Esophagus muscularis mucosa (tissue), 4 donors: ENCODE results near the gene SGSM2. TPM values are rescaled to one million over a fixed set of nuclear protein-coding genes. Genes with fewer than 3 reads are reported as not detected.

ENCODE experiments used
- DNase-seq: peaks from one replicate; pipeline ENCODE4 v3.0.0-alpha.2; 2017; ENCODE audit errors: extremely low spot score
- H3K27ac ChIP-seq, 4 donors: fragments of 200-600 bp; sonication (generic); replicated peaks in 1 of 4; 1 replicate in 3 of 4; 2 replicates in 1 of 4; pipeline ENCODE4 v1.5.1; 2016 to 2019; ENCODE audit warnings: mild to moderate bottlenecking in 1 of 4
- H3K27me3 ChIP-seq, 4 donors: fragments of 200-600 bp; sonication (generic); one replicate each; pipeline versions ENCODE4 v1.5.1 to v1.6.0; 2016 to 2019
- H3K36me3 ChIP-seq, 4 donors: fragments of 200-600 bp; sonication (generic); one replicate each; pipeline ENCODE4 v1.5.1; 2016 to 2019
- H3K4me1 ChIP-seq, 4 donors: fragments of 200-600 bp; sonication (generic); one replicate each; pipeline ENCODE4 v1.5.1; 2016 to 2019
- H3K4me3 ChIP-seq, 4 donors: fragments of 200-600 bp; sonication (generic); 1 replicate in 2 of 4; 2 replicates in 2 of 4; pipeline ENCODE4 v1.5.1; 2016 to 2019; ENCODE audit warnings: mild to moderate bottlenecking in 4 of 4, moderate library complexity in 1 of 4
- H3K9me3 ChIP-seq, 4 donors: fragments of 200-600 bp; sonication (generic); 1 replicate in 3 of 4; 2 replicates in 1 of 4; pipeline ENCODE4 v1.5.1; 2016 to 2019
- CTCF ChIP-seq, 3 experiments: fragments of 200-600 bp in 2 of 3; fragments of 450-650 bp in 1 of 3; sonication (generic) in 2 of 3; IDR thresholded peaks; one replicate each; pipeline ENCODE4 v1.5.1; 2017 to 2019; ENCODE audit warnings: antibody characterized with exemption in 3 of 3, mild to moderate bottlenecking in 2 of 3, moderate library complexity in 1 of 3
- EP300 ChIP-seq: sonication (generic); formaldehyde crosslinking; IDR thresholded peaks from one replicate; pipeline ENCODE4 v1.6.1; 2017; ENCODE audit warnings: antibody characterized with exemption
- POLR2A ChIP-seq: fragments of 450-650 bp; IDR thresholded peaks from one replicate; pipeline ENCODE4 v1.6.1; 2017; ENCODE audit warnings: antibody characterized with exemption, moderate library complexity, mild to moderate bottlenecking, low read depth
- POLR2AphosphoS5 ChIP-seq, 2 donors: sonication (generic); formaldehyde crosslinking; IDR thresholded peaks; one replicate each; pipeline ENCODE4 v1.6.1; 2017; ENCODE audit warnings: antibody characterized with exemption in 2 of 2
- WGBS: methylation state at CpG from one replicate; pipeline ENCODE4 v1.1.5; 2018; 5-methylcytosine and 5-hydroxymethylcytosine counted together
- intact Hi-C: fragments of 100-400 bp; cut with DNase I; formaldehyde crosslinking; loops from one replicate; pipeline ENCODE4 v1.15.1; 2023
- total RNA-seq, 4 donors: library from RNA; depleted of rRNA; stranded (reverse); fragments of >200 nt; gene quantifications; one replicate each; pipeline versions ENCODE4 v1.1.0 to v1.2.1, GENCODE V29; 2016

The SGSM2 gene
- total RNA-seq, 4 donors from 2014 or later = 32.0 to 72.2 (median 37.8) TPM

GRCh38 chr17:2335726-2336214 lies 1.5 kb upstream of the SGSM2 start:
- Histone ChIP-seq H3K27me3 (no peaks in the 10 kb centered on the region), H3K9me3 (no peaks in the 10 kb centered on the region), H3K4me1 (peaks cover 14 to 36% (median 32%) of the 10 kb centered on the region in 4 donors), H3K4me3 (peak overlapping the region; percentile 83 to 99 (median 97)), H3K36me3 (peaks cover 39 to 47% (median 45%) of the 10 kb centered on the region in 4 donors), H3K27ac (peak overlapping the region; percentile 89 to 95 (median 94))
- intact Hi-C loops = loop anchor here (5.0 kb wide), 1 partner anchor 72 kb away; no protein-coding TSS in a partner anchor
- 2% methylated on average over 17 of the region's 17 CpGs for WGBS
- TF ChIP-seq POLR2A = no peak
- no peak for TF ChIP-seq EP300
- DNase-seq = no peak

- Histone ChIP-seq H3K36me3 (peaks cover 33 to 47% (median 41%) of the 10 kb centered on the region in 4 donors), H3K4me3 (peak within 1 kb of the TSS; percentile 83 to 99 (median 97)), H3K4me1 (peaks cover 14 to 36% (median 32%) of the 10 kb centered on the region in 4 donors), H3K9me3 (no peaks in the 10 kb centered on the region), H3K27me3 (no peaks in the 10 kb centered on the region), H3K27ac (peak within 1 kb of the TSS; percentile 89 to 95 (median 94))
- WGBS = under 1% methylated on average over 39 of the region's 48 CpGs
- intact Hi-C loops = loop anchor here (5.0 kb wide), 1 partner anchor 71 kb away; no protein-coding TSS in a partner anchor
- DNase-seq = no peak
- TF ChIP-seq POLR2A = peak; percentile 57
- peak; percentile 95 to 97 for TF ChIP-seq POLR2AphosphoS5 (IDR thresholded peaks at IDR 0.05)
- TF ChIP-seq EP300 = no peak
- TF ChIP-seq CTCF (IDR thresholded peaks at IDR 0.05) = peak in 2 of 3 experiments; percentile 26 to 41
Measured at GRCh38 chr17:2336215-2336851, 968 bp upstream of the SGSM2 start, which contains the start of gene TSR1. TSR1 (minus strand) TSS chr17:2336457; CDS start chr17:2336427, 30 bp downstream.

- Histone ChIP-seq H3K9me3 (no peaks in the 10 kb centered on the region), H3K27ac (peak overlapping the region; percentile 89 to 95 (median 94)), H3K36me3 (peaks cover 19 to 43% (median 38%) of the 10 kb centered on the region in 4 donors), H3K4me1 (peaks cover 14 to 36% (median 32%) of the 10 kb centered on the region in 4 donors), H3K27me3 (no peaks in the 10 kb centered on the region), H3K4me3 (peak overlapping the region; percentile 83 to 99 (median 97))
- 0% methylated on average over 27 of the region's 92 CpGs for WGBS
- no peak for DNase-seq
- TF ChIP-seq POLR2AphosphoS5 (IDR thresholded peaks at IDR 0.05) = peak; percentile 64 to 87
- TF ChIP-seq CTCF (IDR thresholded peaks at IDR 0.05) = peak in 2 of 3 experiments; percentile 5 to 7
- no peak for TF ChIP-seq EP300
- peak; percentile 24 for TF ChIP-seq POLR2A
- intact Hi-C loops = loop anchor here (5.0 kb wide), 1 partner anchor 70 kb away; no protein-coding TSS in a partner anchor
Measured at GRCh38 chr17:2337544-2338314, 428 bp downstream of the SGSM2 start.

- intact Hi-C loops = loop anchor here (5.0 kb wide), 1 partner anchor 69 kb away; no protein-coding TSS in a partner anchor
- 28% methylated on average over 2 of the region's 5 CpGs for WGBS
- Histone ChIP-seq H3K36me3 (peaks cover 14 to 42% (median 32%) of the 10 kb centered on the region in 4 donors), H3K9me3 (no peaks in the 10 kb centered on the region), H3K4me3 (peak overlapping the region; percentile 83 to 99 (median 97)), H3K27me3 (no peaks in the 10 kb centered on the region), H3K27ac (peak overlapping the region; percentile 89 to 95 (median 94)), H3K4me1 (peaks cover 14 to 36% (median 32%) of the 10 kb centered on the region in 4 donors)
- TF ChIP-seq EP300 = no peak
- no peak for TF ChIP-seq POLR2AphosphoS5 (IDR thresholded peaks at IDR 0.05)
- TF ChIP-seq CTCF (IDR thresholded peaks at IDR 0.05) = no peak
- TF ChIP-seq POLR2A = no peak
- DNase-seq = no peak
Measured at GRCh38 chr17:2338315-2338657, 985 bp downstream of the SGSM2 start.

GRCh38 chr17:2343421-2343820 lies 6.1 kb downstream of the SGSM2 start:
- H3K4me3 ChIP-seq = no peak overlapping the region
- H3K36me3 ChIP-seq = peaks cover 0 to 48% (median 32%) of the 10 kb centered on the region in 4 donors
- DNase-seq = no peak
- H3K4me1 ChIP-seq = peaks cover 0 to 14% (median 3%) of the 10 kb centered on the region in 4 donors
- no peak for TF ChIP-seq POLR2AphosphoS5 (IDR thresholded peaks at IDR 0.05)
- TF ChIP-seq EP300 = no peak
- TF ChIP-seq CTCF (IDR thresholded peaks at IDR 0.05) = no peak
- no peak for TF ChIP-seq POLR2A
- WGBS = 62% methylated on average over 5 of the region's 5 CpGs
- intact Hi-C loops = no loop called here
- no peaks in the 10 kb centered on the region for H3K27me3 ChIP-seq
- H3K9me3 ChIP-seq = no peaks in the 10 kb centered on the region
- no peak overlapping the region for H3K27ac ChIP-seq
